OCI-LY7 (cell line): ENCODE results near the gene CASP8AP2. TPM values are rescaled to one million over a fixed set of nuclear protein-coding genes. Genes with fewer than 3 reads are reported as not detected.

Source experiments
- BruUV-seq: library from RNA; stranded (reverse); fragments of 400-500 nt; replicated peaks from 2 replicates; lab custom pipeline; 2021; lab: Mats Ljungman, UMichigan
- CTCF ChIA-PET: fragments of 300-600 bp; sonication (Branson Sonifier 250); formaldehyde crosslinking; loops from one replicate; lab custom pipeline; 2022; ENCODE audit warnings: antibody characterized with exemption; ENCODE audit not compliant: unreplicated experiment; lab: Charles Lee
- POLR2A ChIA-PET: fragments of 300-600 bp; sonication (Branson Sonifier 250); formaldehyde crosslinking; loops from one replicate; lab custom pipeline; 2022; ENCODE audit warnings: antibody characterized with exemption; lab: Charles Lee
- DNase-seq: peaks from one replicate; pipeline ENCODE4 v3.0.0-alpha.2; 2015; ENCODE audit warnings: low spot score
- H2AFZ ChIP-seq: fragments of 200-600 bp; sonication (generic), shearing (Covaris generic); 2 replicates; pipeline ENCODE4 v1.6.1; 2014; ENCODE audit warnings: mild to moderate bottlenecking, antibody characterized with exemption, low read length, moderate library complexity
- H3K27ac ChIP-seq: fragments of 200-600 bp; sonication (generic); 2 replicates; pipeline ENCODE4 v1.5.1; 2014; ENCODE audit warnings: mixed run types, low read depth, mild to moderate bottlenecking, moderate library complexity, low read length, inconsistent platforms; ENCODE audit not compliant: poor library complexity, severe bottlenecking
- H3K36me3 ChIP-seq: fragments of 200-600 bp; sonication (generic); 2 replicates; pipeline ENCODE4 v1.6.1; 2014; ENCODE audit warnings: mild to moderate bottlenecking, antibody characterized with exemption, low read length, moderate library complexity, mixed read lengths; ENCODE audit not compliant: insufficient read depth
- H3K4me1 ChIP-seq: fragments of 200-600 bp; sonication (generic); 2 replicates; pipeline ENCODE4 v1.5.1; 2014; ENCODE audit warnings: mild to moderate bottlenecking, low read length; ENCODE audit not compliant: insufficient read depth, poor library complexity, severe bottlenecking
- H3K4me2 ChIP-seq: fragments of 200-600 bp; sonication (generic); 2 replicates; pipeline ENCODE4 v1.6.1; 2014; ENCODE audit warnings: mild to moderate bottlenecking, low read length
- H3K4me3 ChIP-seq: fragments of 200-600 bp; sonication (generic); 2 replicates; pipeline ENCODE4 v1.5.1; 2014; ENCODE audit warnings: mild to moderate bottlenecking, low read depth, low read length; ENCODE audit not compliant: poor library complexity, severe bottlenecking
- H3K79me2 ChIP-seq: fragments of 200-600 bp; sonication (generic); 2 replicates; pipeline ENCODE4 v1.6.1; 2016; ENCODE audit warnings: low read depth, mild to moderate bottlenecking, low read length, moderate library complexity, mixed read lengths; ENCODE audit not compliant: insufficient read depth
- H3K9me2 ChIP-seq: fragments of 200-600 bp; sonication (generic); 2 replicates; pipeline ENCODE4 v1.6.1; 2016; ENCODE audit warnings: mild to moderate bottlenecking, low read length, mixed read lengths; ENCODE audit not compliant: insufficient read depth
- H3K9me3 ChIP-seq: fragments of 200-600 bp; sonication (generic); 2 replicates; pipeline ENCODE4 v1.6.1; 2014; ENCODE audit warnings: mild to moderate bottlenecking, mixed run types, low read length, mixed read lengths
- H4K20me1 ChIP-seq: fragments of 200-600 bp; sonication (generic); 2 replicates; pipeline ENCODE4 v1.6.1; 2014; ENCODE audit warnings: mild to moderate bottlenecking, antibody characterized with exemption, low read length, moderate library complexity, mixed read lengths; ENCODE audit not compliant: insufficient read depth
- EZH2phosphoT487 ChIP-seq: fragments of 200-600 bp; sonication (generic); IDR thresholded peaks from 2 replicates; pipeline ENCODE4 v1.6.1; 2018; ENCODE audit warnings: low read depth, borderline replicate concordance, mild to moderate bottlenecking, mixed run types, antibody characterized with exemption, low read length, moderate library complexity, mixed read lengths
- intact Hi-C: fragments of 100-400 bp; cut with micrococcal nuclease; formaldehyde crosslinking; loops from one replicate; pipeline ENCODE4 v1.10.0; 2022; ENCODE audit not compliant: unreplicated experiment
- total RNA-seq, 2 experiments: library from RNA; depleted of rRNA in 1 of 2; stranded (reverse); fragments of >200 nt in 1 of 2; shearing (Covaris generic) in 1 of 2; gene quantifications; 2 replicates each; pipeline ENCODE4 v1.2.3, GENCODE V29; 2014 to 2022
- TF ChIP-seq, protein P1 (sequence below): fragments of 200-600 bp; sonication (generic); conservative IDR thresholded peaks from 2 replicates; pipeline ENCODE4 v1.5.1; 2014; ENCODE audit warnings: mild to moderate bottlenecking, antibody characterized with exemption, low read length, moderate library complexity, mixed read lengths

The CASP8AP2 gene
- total RNA-seq, 2 experiments from 2014 or later, result 22.6 to 39.5 TPM

DNA sequence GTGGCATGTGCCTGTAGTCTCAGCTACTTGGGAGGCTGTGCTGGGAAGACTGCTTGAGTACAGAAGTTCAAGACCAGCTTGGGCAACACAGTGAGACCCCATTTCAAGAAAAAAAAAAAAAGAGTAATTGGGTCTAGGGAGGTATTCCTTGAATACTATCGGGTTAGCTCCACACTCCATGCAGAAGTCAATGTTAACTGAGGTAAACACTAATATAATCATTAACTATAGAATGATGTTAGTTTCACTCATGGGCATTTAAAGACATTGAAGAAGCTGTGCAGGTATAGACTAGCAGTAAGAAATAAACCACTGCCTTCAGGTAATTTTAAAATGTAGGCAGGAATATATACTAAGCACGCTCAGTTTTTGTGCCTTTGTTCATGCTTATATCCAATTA is 42.7 kb upstream of the CASP8AP2 start:
- H3K9me2 ChIP-seq, result no peaks in the 10 kb centered on the region
- BruUV-seq, result no TSS peak
- POLR2A ChIA-PET, result interaction anchor here (1.2 kb wide), 1 partner anchor 24 kb away, joined by 4 read pairs; no protein-coding TSS in a partner anchor
- peaks cover 5% of the 10 kb centered on the region for H3K9me3 ChIP-seq
- CTCF ChIA-PET, result no interaction called here
- TF ChIP-seq EZH2phosphoT487, result no peak
- TF ChIP-seq, protein P1, sequence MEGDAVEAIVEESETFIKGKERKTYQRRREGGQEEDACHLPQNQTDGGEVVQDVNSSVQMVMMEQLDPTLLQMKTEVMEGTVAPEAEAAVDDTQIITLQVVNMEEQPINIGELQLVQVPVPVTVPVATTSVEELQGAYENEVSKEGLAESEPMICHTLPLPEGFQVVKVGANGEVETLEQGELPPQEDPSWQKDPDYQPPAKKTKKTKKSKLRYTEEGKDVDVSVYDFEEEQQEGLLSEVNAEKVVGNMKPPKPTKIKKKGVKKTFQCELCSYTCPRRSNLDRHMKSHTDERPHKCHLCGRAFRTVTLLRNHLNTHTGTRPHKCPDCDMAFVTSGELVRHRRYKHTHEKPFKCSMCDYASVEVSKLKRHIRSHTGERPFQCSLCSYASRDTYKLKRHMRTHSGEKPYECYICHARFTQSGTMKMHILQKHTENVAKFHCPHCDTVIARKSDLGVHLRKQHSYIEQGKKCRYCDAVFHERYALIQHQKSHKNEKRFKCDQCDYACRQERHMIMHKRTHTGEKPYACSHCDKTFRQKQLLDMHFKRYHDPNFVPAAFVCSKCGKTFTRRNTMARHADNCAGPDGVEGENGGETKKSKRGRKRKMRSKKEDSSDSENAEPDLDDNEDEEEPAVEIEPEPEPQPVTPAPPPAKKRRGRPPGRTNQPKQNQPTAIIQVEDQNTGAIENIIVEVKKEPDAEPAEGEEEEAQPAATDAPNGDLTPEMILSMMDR, result no peak
- peaks cover 93% of the 10 kb centered on the region for H3K36me3 ChIP-seq
- intact Hi-C loops, result no loop called here
- H3K27ac ChIP-seq, result no peak overlapping the region
- H3K4me2 ChIP-seq, result no peak overlapping the region
- H3K4me1 ChIP-seq, result no peaks in the 10 kb centered on the region
- no peaks in the 10 kb centered on the region for H4K20me1 ChIP-seq
- no peak for DNase-seq
- no peak overlapping the region for H3K4me3 ChIP-seq
- no peak overlapping the region for H2AFZ ChIP-seq
- H3K79me2 ChIP-seq, result no peaks in the 10 kb centered on the region

DNA sequence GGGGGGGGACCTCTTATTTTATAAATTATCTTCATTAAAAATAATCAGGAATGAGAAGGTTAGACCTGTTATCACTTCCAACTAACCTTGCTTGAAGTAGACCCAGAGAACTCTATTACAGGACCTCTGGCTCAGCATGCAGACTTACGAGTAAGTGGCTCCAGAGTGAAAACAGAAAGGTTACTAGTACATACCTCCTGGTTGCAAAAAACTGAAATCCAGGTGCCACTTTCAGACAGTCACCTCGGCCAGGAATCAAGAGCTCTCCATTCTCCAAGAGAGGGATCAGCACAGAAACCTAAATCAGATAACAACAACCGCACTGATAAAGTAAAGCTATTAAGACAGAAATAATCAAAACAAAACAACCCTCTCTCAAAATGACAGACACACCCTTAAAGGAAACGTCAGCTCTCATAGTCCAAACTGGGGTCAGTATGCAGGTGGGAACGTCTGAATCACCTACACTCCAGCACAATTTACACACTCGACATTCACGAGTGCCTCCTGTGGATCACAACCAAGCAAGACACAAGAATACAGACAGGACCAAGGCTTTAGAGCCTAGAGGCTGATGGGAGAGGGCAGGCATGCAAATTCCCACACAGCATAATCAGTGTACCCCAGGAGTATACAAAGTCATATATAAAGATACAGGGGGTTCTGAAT is 41.9 kb upstream of the CASP8AP2 start:
- H2AFZ ChIP-seq, result no peak overlapping the region
- BruUV-seq, result no TSS peak
- peaks cover 94% of the 10 kb centered on the region for H3K36me3 ChIP-seq
- CTCF ChIA-PET, result interaction anchor here (0.9 kb wide), 1 partner anchor 34 kb away, joined by 4 read pairs; no protein-coding TSS in a partner anchor
- POLR2A ChIA-PET, result interaction anchor here (1.2 kb wide), 1 partner anchor 24 kb away, joined by 4 read pairs; no protein-coding TSS in a partner anchor
- no peak overlapping the region for H3K27ac ChIP-seq
- no peaks in the 10 kb centered on the region for H3K4me1 ChIP-seq
- H4K20me1 ChIP-seq, result no peaks in the 10 kb centered on the region
- H3K79me2 ChIP-seq, result no peaks in the 10 kb centered on the region
- H3K4me2 ChIP-seq, result no peak overlapping the region
- no peaks in the 10 kb centered on the region for H3K9me2 ChIP-seq
- DNase-seq, result no peak
- TF ChIP-seq, protein P1, result no peak
- TF ChIP-seq EZH2phosphoT487, result no peak
- no peak overlapping the region for H3K4me3 ChIP-seq
- peaks cover 5% of the 10 kb centered on the region for H3K9me3 ChIP-seq
- intact Hi-C loops, result no loop called here

DNA sequence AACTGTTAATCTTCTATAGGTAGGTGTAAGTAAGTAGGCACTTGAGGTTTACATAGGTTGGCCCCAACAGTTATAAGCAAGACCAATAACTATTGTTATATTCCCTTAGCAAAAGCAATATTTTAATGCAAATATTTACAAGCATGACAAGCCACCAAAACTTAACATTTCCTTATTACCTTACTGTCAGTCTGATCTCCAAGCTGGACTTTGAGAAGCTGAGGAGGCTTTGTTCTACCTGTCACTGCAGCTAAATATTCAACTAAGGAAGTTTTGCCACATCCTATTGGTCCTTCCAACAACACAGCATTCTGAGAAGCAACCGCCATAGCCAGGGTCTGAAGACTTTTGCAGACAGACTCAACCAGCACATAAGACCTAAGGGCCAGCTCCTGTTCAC is 39.7 kb upstream of the CASP8AP2 start:
- ChIA-PET CTCF (no interaction called here), POLR2A (no interaction called here)
- Histone ChIP-seq H3K79me2 (peaks cover 4% of the 10 kb centered on the region; the same call in 1 of the 2 replicates), H3K4me3 (no peak overlapping the region), H4K20me1 (no peaks in the 10 kb centered on the region), H3K36me3 (peaks cover 94% of the 10 kb centered on the region), H3K9me3 (no peaks in the 10 kb centered on the region), H3K27ac (no peak overlapping the region), H3K9me2 (no peaks in the 10 kb centered on the region), H3K4me2 (no peak overlapping the region), H2AFZ (no peak overlapping the region), H3K4me1 (peaks cover 17% of the 10 kb centered on the region)
- no peak for TF ChIP-seq EZH2phosphoT487
- TF ChIP-seq, protein P1, result no peak
- BruUV-seq, result no TSS peak
- intact Hi-C loops, result no loop called here
- no peak for DNase-seq
